Fibroblast of pulmonary artery (primary cell): Measurements from ENCODE around the gene TRIM28.

Experiments
- DNase-seq: peaks from one replicate; pipeline ENCODE4 v3.0.0-alpha.2; 2010; ENCODE audit warnings: low read depth
- H3K4me3 ChIP-seq: replicated peaks from 2 replicates; pipeline ENCODE4 v1.5.1; 2011; ENCODE audit warnings: low read depth, mild to moderate bottlenecking, control low read depth, low read length, moderate library complexity
- TF ChIP-seq, protein P1 (sequence below): IDR thresholded peaks from 2 replicates; pipeline ENCODE4 v1.5.1; 2011; ENCODE audit warnings: mild to moderate bottlenecking, control low read depth, low read length, inconsistent platforms; ENCODE audit errors: missing control alignments

Gene TRIM28

DNA sequence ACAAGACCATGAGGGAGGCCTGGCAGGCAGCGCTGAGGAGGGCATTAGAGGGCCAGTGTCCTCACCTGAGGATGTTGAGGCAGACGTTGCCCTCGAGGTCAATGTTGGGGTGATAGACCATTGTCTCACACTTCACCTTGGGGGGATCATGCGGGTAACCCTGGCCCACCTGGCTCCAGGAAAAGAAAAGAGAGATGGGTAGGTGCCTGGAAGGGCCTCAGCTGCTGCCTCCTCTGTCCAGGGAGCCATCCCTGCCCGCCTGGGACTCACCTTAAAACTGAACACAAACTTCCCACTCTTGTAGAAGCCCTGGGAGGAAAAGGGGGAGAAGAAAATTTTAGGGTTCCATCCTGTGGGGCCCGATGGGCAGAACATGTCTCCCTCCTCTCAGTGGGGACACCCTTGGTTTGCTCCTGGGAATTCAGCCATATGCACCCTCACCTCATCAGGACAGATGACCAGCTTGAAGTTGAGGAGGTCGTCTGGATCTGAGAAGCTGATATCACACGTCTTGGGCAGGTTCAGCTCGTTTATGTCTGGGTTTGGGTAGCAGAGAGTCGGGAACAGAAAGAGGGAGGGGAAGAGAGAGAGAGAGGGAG is 12.9 kb downstream of the TRIM28 start:
- no peak for DNase-seq
- peak overlapping the region; percentile 99 for H3K4me3 ChIP-seq
- TF ChIP-seq, protein P1, sequence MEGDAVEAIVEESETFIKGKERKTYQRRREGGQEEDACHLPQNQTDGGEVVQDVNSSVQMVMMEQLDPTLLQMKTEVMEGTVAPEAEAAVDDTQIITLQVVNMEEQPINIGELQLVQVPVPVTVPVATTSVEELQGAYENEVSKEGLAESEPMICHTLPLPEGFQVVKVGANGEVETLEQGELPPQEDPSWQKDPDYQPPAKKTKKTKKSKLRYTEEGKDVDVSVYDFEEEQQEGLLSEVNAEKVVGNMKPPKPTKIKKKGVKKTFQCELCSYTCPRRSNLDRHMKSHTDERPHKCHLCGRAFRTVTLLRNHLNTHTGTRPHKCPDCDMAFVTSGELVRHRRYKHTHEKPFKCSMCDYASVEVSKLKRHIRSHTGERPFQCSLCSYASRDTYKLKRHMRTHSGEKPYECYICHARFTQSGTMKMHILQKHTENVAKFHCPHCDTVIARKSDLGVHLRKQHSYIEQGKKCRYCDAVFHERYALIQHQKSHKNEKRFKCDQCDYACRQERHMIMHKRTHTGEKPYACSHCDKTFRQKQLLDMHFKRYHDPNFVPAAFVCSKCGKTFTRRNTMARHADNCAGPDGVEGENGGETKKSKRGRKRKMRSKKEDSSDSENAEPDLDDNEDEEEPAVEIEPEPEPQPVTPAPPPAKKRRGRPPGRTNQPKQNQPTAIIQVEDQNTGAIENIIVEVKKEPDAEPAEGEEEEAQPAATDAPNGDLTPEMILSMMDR, result no peak

- DNase-seq, result no peak
- H3K4me3 ChIP-seq, result peak overlapping the region; percentile 99
- TF ChIP-seq, protein P1, result no peak
Observed at GRCh38 chr19:58557221-58558065, 13.6 kb downstream of the TRIM28 start.

DNA sequence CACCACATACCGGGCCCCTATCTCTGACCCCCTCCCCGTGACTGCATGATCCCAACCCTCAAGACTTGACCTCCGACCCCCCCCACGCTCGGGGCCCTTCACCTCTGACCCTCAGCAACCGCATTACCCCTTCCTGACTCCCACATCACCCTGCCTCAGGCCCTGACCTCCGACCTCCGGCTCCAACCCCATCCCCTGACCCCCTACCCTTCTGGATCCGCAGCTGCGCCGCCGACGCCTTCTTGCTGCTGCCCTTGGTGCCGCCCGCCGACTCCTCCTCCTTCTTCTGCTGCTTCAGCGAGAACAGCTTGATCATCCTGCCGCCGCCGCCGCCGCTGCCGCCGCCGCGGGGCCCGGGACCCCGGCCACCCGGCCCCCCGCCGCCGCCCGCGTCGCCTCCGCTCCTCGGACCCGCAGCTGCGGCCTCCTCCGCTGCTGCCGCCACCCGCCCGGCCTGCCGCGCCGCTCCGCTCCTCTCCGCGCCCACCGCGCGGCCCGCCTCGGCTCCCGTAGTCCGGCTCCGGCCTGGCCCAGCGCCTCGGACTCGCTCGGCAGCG is 14.3 kb downstream of the TRIM28 start, which contains the start of gene UBE2M:
Gene UBE2M, minus strand, starts transcription at position 546 of the 557 bp plus-strand sequence. Its CDS starts 230 bp downstream, at position 316.
- DNase-seq, result peak; percentile 39
- H3K4me3 ChIP-seq, result peak within 1 kb of the TSS; percentile 99
- TF ChIP-seq, protein P1, result no peak

DNA sequence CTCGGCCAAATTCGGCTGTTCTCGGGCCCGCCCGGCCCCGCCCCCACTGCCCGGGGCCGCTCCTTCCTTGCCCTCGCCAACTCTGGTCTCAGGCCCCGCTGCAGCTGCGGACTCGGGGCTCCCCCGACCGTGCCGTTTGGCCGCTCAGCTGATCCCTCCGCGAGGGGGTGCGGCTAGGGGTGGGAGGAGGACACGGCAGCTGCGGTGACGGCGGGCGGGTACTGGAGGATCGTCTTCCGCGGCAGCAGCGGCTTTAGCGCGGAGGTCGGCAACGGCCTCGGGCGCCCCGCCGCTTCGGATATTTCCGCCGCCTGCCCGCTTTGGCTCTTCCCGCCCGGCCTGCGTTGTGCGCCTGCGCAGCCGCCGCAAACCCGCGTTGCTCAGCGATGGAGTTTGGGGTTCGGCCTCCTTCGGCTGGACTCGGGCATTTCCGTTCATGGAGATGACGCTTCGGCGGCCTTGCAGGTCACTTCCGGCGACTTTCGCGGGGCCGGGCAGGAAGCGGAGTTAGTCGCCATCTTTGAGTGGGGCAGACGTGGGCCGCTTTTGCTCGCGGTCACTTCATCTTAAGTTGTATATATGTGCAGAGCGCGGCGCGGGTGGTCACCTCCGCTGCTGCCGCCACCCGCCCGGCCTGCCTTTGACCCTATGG is 14.9 kb downstream of the TRIM28 start:
- TF ChIP-seq, protein P1, result no peak
- peak; percentile 99 for DNase-seq

GRCh38 chr19:58559275-58560006 is 15.6 kb downstream of the TRIM28 start:
- TF ChIP-seq, protein P1, result no peak
- DNase-seq, result peak; percentile 92
- peak overlapping the region; percentile 99 for H3K4me3 ChIP-seq

More for the DNA sequence above, 14.9 kb downstream of the TRIM28 start:
- peak overlapping the region; percentile 99 for H3K4me3 ChIP-seq

GRCh38 chr19:58560007-58560887 is 16.4 kb downstream of the TRIM28 start:
- TF ChIP-seq, protein P1, result no peak
- DNase-seq, result no peak
- H3K4me3 ChIP-seq, result peak overlapping the region; percentile 99
